HG02973 (cell line): ENCODE data around the gene ARHGAP21.
"Not testable (repeated sequence)": the region's sequence is repeated elsewhere in the genome, so short reads cannot be mapped to it uniquely, and the experiment has no call there.

Experiments used
- ATAC-seq: cut with Tn5 transposase; IDR thresholded peaks from one replicate; pipeline ENCODE4 v1.9.1; 2021; ENCODE audit warnings: moderate library complexity; ENCODE audit not compliant: unreplicated experiment

The ARHGAP21 gene

GRCh38 chr10:24690961-24691512 lies 32.6 kb downstream of the ARHGAP21 start:
- ATAC-seq: no peak

DNA sequence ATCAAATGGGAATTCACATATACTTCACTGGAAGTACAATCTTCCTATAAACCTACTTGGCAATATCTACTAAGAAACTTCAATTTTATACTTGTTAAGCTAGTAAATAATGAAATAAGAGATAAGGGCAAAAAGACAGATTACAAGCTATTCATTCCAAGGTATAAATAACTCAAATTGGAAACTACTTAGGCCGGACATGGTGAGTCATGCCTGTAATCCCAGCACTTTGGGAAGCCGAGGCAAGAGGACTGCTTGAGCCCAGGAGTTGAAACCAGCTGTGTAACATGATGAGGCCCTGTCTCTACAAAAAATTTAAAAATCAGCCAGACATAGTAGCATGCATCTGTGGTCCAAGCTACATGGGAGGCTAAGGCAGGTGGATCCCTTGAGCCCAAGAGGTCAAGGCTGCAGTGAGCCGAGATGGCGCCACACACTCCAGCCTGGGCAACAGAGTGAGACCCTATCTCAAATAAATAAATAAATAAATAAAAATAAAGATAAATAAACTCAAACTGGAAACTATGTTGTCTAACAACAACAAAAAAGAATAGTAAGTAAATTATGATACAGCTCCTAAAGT lies 37.6 kb downstream of the ARHGAP21 start:
- ATAC-seq: no peak

- ATAC-seq: no peak
These were observed 40.1 kb downstream of the ARHGAP21 start for GRCh38 chr10:24683554-24683953.

GRCh38 chr10:24681572-24682088 lies 42.1 kb downstream of the ARHGAP21 start:
- no peak for ATAC-seq

GRCh38 chr10:24680647-24681524 lies 42.8 kb downstream of the ARHGAP21 start:
- no peak for ATAC-seq

- no peak for ATAC-seq
These were observed 44.9 kb downstream of the ARHGAP21 start for GRCh38 chr10:24678757-24679156.

DNA sequence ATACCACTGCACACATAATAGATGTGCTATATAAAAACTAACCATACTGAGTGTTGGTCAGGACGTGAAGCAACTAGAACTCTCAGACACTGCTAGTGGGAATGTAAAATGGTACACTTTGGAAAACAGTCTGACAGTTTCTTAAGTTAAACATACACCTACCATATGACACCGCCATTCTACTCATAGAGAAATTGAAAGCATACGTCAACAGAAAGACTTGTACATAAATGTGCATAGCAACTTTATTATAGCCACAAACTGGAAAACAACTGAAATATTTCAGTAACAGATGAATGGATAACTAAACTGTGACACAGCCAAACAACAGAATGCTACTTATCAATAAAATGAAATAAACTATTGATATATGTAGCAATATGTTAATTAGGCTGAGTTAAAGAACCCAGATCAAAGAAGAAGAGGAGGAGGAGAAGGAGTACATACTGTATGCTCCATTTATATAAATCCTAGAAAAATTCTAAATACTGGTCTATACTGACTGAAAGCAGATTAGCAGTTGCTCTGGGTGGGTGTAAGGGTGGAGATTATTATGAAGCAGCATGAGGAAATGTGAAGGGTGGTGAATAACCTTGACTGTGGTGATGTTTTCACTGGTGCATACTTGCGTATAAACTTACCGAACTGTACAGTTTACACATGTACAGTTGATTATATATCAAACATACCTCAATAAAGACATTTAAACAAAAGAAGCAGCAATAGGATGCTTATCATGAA lies 48.6 kb downstream of the ARHGAP21 start:
- peak; percentile 56 for ATAC-seq

DNA sequence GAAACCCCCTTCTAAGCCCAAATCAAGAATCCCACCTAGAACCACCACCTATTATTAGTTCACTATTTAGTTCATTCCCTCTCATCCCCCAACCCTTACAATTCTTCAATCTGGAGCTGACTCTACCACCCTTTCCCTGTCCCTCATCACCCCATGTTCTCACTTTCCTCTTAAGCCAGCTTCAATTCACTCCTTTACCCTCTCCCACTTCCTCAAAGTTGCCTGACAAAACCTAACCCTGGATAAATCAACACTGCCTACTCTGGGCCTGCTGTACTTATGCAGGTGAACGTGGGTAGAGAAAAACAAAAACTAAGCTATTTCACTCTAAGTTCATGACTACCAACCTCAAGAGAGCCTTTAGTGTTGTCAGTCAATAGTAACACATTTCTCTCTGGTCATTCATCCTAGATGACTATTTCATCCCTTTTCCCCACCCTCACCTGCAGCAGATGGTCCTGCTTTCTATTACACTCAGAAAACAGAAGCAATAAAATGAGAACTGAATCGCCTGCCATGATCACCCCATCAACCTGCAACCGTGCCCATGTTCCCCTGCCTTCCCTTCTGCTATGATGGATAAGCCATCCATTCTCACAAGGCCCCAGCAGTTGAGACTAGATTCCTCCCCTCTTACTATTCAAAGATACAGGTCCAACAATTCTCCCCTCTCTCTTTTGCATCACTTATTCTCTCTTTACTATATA lies 52.6 kb downstream of the ARHGAP21 start:
- no peak for ATAC-seq

DNA sequence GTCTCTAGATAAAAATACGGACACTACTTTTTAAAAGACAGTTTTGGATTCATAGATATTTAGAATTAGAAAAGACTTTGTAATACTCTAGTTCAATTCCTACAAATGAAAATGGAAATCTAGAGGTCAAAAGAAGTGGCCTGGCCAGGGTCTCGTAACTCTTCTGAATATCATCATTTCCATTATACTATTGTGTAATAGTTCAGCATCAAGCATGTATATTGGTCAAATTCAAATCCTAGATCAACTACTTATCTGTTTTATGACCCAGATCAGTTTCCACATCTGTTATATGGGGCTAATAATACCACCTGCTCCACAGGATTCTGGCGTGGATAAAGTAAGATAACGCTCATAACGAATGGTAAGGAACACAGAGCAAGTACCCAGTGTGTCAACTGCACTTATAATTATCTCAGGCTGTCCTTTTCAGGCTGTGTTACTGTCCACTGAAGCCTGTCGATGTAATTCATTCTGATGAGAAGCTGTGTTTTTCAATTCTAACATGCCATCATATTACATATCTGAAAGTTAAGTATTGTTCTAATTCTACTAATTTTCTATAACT lies 54.3 kb downstream of the ARHGAP21 start:
- ATAC-seq: no peak

- ATAC-seq: no peak
These were observed 55.4 kb downstream of the ARHGAP21 start for GRCh38 chr10:24668247-24668646.

DNA sequence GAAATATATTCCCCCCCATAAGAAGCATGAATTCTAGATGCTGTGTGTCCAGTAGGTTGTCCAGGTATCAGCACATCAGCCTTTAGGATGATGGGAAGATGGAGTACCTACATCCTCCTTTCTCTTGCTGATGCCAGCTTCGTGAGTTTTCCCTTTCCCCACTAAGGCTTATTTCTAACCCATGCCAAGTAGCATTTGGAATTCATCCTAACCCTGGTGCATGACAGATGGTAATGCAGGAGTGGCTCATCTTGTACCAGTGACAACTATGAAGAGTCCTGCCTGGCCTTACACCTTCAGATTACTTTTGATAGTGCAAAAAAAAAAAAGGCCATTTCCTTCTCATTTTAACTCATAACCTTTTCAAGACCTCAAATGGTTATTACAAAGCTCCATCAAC lies 58.7 kb downstream of the ARHGAP21 start:
- ATAC-seq: no peak

GRCh38 chr10:24661376-24661775 lies 62.3 kb downstream of the ARHGAP21 start:
- ATAC-seq: no peak

GRCh38 chr10:24658319-24658718 lies 65.4 kb downstream of the ARHGAP21 start:
- not testable (repeated sequence) for ATAC-seq

DNA sequence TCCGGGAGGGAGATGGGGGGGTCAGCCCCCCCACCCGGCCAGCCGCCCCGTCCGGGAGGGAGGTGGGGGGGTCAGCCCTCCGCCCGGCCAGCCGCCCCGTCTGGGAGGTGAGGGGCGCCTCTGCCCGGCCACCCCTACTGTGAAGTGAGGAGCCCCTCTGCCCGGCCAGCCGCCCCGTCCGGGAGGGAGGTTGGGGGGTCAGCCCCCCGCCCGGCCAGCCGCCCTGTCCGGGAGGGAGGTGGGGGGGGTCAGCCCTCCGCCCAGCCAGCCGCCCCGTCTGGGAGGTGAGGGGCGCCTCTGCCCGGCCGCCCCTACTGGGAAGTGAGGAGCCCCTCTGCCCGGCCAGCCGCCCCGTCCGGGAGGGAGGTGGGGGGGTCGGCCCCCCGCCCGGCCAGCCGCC lies 67.4 kb downstream of the ARHGAP21 start:
- ATAC-seq: not testable (repeated sequence)

DNA sequence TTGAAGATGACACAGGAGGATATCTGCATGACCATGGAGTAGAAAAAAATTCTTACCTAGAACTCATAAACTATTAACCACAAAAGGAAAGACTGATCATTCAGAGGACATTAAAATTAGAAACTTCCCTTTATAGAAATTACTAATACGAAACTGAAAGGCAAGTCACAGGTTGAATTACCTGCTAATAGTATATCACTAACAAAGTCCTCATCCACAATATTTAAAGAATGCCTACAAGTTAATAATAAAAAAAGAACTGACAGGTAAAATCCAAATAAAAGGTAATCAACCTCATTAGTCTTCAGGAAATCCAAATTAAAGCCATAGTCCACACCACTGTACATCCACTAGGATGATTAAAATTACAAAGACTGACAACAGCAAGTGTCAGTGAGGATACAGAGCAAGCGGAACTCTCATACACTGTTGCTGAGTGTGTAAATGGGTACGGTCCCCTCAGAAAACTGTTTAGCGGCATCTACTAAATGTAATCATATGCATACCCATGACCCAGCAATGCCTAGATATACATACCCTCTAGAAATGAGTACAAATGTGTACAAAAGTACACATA lies 71.2 kb downstream of the ARHGAP21 start:
- ATAC-seq: peak; percentile 83

- peak; percentile 4 for ATAC-seq
These were observed 71.8 kb downstream of the ARHGAP21 start for GRCh38 chr10:24651923-24652322.

- ATAC-seq: no peak
These were observed 72.9 kb downstream of the ARHGAP21 start for GRCh38 chr10:24650669-24651391.

- ATAC-seq: no peak
These were observed 77.9 kb downstream of the ARHGAP21 start for GRCh38 chr10:24645784-24646183.

- ATAC-seq: no peak
These were observed 78.7 kb downstream of the ARHGAP21 start for GRCh38 chr10:24645022-24645421.
